Tongue (tissue), 2 donors: ENCODE results near the gene PNCK. TPM values are rescaled to one million over a fixed set of nuclear protein-coding genes. Genes with fewer than 3 reads are reported as not detected.

Experiments used
- DNase-seq: peaks from one replicate; pipeline ENCODE4 v3.0.0-alpha.2; 2015
- total RNA-seq: library from RNA; depleted of rRNA; stranded (reverse); fragments of >200 nt; gene quantifications from one replicate; pipeline ENCODE4 v1.2.3, GENCODE V29; 2014

Gene PNCK
- total RNA-seq, 1 donor from 2014 or later, result 0.92 TPM

DNA sequence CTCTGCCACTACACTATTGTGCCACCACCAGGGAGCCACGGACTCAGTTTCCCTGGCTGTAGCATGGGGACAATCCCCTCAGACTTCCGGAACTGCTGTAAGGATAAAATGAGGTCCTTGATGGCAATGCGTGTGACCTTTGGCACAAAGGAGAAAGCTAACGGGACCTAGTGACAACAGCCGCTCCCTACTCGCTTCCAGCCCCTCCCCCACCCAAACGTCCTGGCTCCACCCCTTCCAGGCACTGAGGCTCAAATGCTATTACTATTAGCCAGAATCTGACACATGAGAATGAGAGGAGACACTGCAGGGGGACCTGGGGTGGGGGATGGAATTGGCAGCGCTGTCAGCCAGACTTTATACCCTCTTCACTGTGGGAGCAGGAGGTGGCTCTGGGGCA lies 32.0 kb downstream of the PNCK start:
- DNase-seq, result no peak

DNA sequence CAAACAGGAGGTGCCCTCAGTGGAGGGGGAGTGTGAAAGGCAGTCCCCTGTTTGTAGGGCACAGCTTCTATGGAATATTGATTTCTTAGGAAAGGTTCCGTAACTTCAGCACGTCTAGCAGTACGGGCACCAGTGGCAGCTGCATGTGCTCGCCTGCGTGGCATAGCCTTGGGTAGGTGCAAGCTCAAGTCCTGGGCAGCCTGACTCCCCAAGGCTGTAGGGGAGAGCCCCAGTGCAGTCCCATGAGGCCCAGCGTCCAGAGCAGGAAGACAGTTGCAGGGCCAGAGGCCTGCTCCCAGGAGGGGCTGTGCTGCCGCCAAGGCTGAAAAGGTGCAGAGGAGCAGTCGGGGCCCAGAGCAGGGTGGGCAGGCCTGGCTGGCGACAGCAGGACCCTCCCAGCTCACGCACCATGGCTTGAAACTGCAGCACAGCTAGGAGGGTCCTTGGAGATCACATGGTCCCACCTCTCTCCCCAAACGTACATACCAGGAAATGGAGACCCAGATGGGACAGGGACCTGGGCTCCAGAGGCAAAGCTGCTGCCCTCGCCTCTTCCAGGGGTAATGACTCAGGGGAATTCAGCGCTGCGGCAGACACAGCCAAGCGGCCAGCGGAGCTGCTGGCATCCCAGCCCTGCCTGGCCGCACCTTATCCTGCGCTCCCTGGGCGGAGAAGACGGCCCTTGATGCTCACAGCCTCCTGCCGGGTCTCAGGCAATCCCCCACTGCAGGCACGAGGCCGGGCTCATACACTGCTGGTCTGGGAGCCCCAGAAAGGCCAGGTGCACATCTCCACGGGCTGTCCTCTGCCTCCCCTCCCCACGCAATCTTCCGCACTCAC lies 32.7 kb downstream of the PNCK start:
- no peak for DNase-seq

GRCh38 chrX:153640045-153640686 lies 33.4 kb downstream of the PNCK start:
- peak; percentile 49 for DNase-seq

- DNase-seq, result peak; percentile 7
These were observed 34.2 kb downstream of the PNCK start for GRCh38 chrX:153639177-153640044.

GRCh38 chrX:153638436-153639176 lies 35.0 kb downstream of the PNCK start:
- no peak for DNase-seq

DNA sequence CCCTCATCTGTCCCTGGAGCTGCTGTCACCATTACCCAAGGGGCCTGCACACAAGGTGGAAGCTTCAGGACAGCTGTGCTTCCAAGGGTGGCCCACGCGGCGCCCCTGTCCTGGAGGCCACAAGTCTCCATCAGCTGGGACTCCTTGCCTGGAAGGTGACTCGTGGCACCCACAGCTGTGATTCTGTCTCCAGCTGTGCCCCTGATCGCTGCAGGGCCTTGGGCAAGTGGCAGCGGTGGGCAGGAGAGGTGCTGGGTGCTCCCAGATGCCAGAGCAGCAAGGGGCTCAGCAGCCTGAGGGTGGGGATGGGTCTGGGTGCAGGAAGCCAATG lies 35.6 kb downstream of the PNCK start:
- DNase-seq, result no peak

- DNase-seq, result no peak
These were observed 36.2 kb downstream of the PNCK start for GRCh38 chrX:153637121-153638040.

- no peak for DNase-seq
These were observed 36.9 kb downstream of the PNCK start for GRCh38 chrX:153636716-153637115.

GRCh38 chrX:153635788-153636668 lies 37.6 kb downstream of the PNCK start:
- DNase-seq, result no peak

- DNase-seq, result no peak
These were observed 38.2 kb downstream of the PNCK start for GRCh38 chrX:153635388-153635787.

- DNase-seq, result no peak
These were observed 38.8 kb downstream of the PNCK start for GRCh38 chrX:153634832-153635231.

DNA sequence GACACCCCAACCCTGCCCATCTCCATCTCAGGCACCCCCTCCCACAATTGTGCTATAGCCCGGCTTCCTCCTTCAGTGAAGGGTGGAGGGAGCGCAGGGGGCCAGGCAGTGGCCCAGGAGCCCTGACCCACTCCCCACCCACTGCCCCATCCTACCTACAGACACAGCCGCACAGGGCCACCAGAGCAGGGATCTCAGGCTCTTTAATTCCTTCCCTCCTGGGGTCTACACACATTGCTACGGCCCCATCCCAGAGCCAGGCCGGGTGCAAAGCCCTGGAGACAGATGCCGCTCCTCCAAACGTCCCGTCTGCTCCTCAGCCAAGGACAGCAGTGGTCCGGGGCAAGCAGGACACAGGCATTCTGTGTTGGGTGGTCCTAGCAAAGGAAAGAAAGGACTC lies 39.4 kb downstream of the PNCK start:
- no peak for DNase-seq

DNA sequence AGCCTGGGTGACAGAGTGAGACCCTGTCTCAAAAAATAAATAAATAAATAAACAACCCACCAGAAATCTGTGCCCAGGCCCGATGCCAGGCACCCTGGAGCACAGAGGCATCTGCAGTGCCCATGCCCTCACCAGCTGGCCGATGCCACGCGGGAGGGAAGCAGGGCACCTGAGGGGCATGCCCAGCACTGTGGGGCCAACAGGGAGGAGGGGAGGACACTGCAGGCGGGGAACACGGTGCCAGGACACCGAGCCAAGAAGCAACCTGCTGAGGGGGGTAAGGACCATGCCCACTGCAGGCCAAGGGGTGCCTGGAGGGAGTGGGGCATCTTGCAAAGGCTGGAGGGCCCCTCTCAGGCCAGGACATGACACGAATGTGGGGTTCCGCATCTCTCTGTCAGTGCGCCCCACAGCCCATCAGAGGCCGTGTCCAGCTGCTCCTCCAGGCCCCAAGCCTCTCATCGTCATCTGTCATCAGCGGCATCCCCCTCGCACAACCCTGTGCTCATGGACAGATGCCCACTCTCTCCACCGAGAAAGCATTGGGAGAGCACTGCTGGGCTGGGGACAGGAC lies 39.9 kb downstream of the PNCK start:
- DNase-seq, result no peak

GRCh38 chrX:153633048-153633447 lies 40.6 kb downstream of the PNCK start:
- DNase-seq, result no peak

DNA sequence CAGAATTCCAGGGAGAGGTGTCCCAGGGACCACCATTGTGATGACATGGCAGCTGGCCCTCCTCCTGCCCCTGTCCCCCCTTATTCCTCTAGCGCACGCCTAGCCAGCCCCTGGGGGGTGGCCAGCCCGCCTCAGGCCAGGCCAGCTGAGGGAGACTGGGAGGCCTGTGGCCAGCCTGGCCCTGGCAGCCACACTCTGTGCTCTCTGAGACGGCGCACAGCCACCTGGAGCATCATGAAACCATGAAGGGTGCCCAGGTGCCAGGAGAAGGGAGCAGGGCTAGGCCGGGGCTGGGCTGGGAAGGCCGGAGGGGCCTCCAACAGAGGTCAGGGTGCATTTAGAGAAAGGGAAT lies 41.0 kb downstream of the PNCK start:
- DNase-seq, result no peak

- no peak for DNase-seq
These were observed 41.6 kb downstream of the PNCK start for GRCh38 chrX:153631907-153632594.

DNA sequence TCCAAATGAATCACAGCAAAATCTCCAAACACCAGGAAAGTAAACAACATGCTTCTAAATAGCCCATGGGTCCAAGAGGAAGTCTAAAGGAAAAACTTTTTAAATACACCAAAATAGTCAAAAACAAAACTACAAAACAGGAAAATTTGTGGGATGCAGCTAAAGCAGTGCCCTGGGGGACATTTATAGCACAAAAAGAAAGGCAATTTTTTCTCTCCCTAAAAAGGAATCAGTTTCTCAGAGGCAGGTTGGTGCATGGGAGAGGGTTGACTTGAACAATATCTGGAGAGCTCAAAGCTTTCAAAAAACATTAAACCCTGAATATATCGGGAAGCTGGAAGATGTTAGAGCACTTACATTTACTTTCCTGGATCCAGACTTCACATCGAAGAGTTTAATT lies 42.3 kb downstream of the PNCK start:
- DNase-seq, result no peak

DNA sequence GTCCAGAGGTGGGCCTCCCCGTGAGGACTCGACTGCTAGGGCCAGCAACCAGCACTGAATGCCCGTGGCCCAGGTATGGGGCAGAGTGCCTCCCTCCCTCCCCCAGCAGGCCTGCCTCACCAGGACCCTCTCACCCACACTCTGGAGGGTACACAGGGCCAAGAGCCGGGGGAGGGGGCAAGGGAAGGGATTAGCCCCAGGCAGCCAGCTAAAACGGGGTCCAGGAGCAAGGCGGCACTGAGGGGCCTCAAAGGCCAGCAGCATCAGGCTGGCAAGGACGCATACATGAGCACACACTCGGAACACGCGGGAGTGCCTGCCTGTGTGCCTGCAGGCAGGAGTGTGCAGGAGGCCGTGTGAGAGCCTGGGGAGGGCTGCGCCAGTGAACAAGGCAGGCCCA lies 44.9 kb downstream of the PNCK start:
- no peak for DNase-seq

DNA sequence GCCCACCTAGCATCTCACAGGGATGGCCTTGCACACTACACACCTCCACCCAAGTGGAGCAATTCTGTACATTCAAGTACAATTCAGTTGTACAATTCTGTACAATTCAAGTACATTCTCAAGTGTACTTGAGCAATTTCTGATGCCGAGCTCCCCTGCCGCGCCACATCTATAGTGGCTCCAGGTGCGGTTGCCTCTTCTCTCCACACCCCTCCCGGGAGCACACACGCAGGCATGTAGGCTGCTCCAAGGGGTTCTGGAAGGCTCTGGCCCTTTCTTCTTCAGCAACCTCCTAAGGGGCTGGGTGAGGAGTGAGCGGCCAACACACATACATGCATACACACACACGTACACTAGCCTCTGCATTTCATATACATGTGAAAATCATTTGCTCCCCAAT lies 45.5 kb downstream of the PNCK start:
- DNase-seq, result no peak
